GM19099 (cell line): ENCODE measurements around the gene GTF3C1.

Experiments
- POLR2A ChIP-seq: IDR thresholded peaks from 3 replicates; pipeline ENCODE4 v1.6.1; 2011; ENCODE audit warnings: low read depth; ENCODE audit not compliant: insufficient read length; ENCODE audit errors: extremely low read depth

GTF3C1 gene

GRCh38 chr16:27511657-27512448 lies 37.9 kb downstream of the GTF3C1 start:
- no peak for TF ChIP-seq POLR2A

- no peak for TF ChIP-seq POLR2A
Observed at GRCh38 chr16:27508476-27508875, 41.2 kb downstream of the GTF3C1 start.

GRCh38 chr16:27506771-27507170 lies 42.9 kb downstream of the GTF3C1 start:
- TF ChIP-seq POLR2A: no peak

GRCh38 chr16:27505297-27506236 lies 44.1 kb downstream of the GTF3C1 start:
- no peak for TF ChIP-seq POLR2A

GRCh38 chr16:27503662-27504061 lies 46.1 kb downstream of the GTF3C1 start:
- TF ChIP-seq POLR2A: no peak

- TF ChIP-seq POLR2A: no peak
Observed at GRCh38 chr16:27500801-27501200, 48.9 kb downstream of the GTF3C1 start.

DNA sequence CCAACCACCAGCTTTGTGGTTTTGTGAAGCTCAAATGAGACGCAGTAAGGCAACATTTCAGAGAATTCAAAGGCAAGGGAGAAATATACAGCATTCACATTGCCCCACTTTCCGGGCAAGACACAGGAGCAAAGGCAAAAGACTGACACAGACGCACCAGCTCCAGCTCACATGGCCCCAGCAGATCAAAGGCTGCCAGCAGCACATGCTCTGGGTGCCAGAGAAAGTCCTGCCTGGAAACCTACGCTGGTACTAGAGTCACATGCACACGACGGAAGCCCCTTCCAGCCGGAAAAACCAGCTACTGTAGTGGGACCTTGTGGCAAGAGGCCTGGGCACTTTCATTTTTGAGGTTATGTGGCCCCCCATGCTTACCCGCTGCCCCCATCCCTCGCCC lies 50.1 kb downstream of the GTF3C1 start:
- TF ChIP-seq POLR2A: no peak

- TF ChIP-seq POLR2A: no peak
Observed at GRCh38 chr16:27498916-27499658, 50.6 kb downstream of the GTF3C1 start.

GRCh38 chr16:27498031-27498825 lies 51.5 kb downstream of the GTF3C1 start:
- TF ChIP-seq POLR2A: no peak

DNA sequence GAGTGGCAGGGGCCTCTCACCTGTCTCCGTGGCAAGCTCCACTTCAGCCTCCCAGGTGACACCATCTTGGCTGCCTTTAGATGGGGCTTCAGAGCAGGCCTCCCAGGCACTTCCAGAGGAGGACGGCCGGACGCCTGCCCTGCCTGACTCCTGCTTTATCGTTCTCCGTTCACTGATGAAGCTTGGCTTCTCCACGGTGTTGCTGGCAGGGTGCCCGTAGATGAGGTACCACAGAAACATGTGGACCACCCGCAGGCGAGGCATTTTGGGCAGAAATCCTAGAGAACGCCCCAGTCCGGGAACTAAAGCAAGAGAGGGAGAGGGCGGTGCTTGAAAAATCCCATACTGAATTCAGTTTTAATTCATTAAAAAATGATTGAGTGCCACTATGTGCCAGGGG lies 54.5 kb downstream of the GTF3C1 start:
- TF ChIP-seq POLR2A: no peak

GRCh38 chr16:27492588-27492979 lies 57.1 kb downstream of the GTF3C1 start:
- no peak for TF ChIP-seq POLR2A

GRCh38 chr16:27491894-27492587 lies 57.7 kb downstream of the GTF3C1 start:
- no peak for TF ChIP-seq POLR2A

DNA sequence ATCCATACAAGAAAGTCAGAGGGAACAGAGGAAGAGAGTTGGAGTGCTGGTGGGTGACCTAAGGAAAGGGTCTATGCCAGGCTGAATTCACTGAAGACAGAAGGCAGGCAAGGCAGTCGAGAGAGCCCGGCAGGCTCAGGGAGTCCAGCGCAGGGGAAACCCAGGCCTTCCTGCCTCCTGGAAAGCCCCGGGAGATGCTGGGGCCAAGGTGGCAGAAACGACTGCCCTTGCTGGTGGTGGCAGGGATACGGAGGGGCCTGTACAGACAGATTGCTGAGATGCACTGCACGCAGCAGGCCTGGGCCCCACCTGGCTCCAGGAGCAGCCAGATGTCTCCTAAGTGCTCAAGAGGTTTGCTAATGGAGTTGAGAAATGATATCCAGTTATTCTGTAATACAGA lies 59.8 kb downstream of the GTF3C1 start:
- TF ChIP-seq POLR2A: no peak

GRCh38 chr16:27489421-27489820 lies 60.3 kb downstream of the GTF3C1 start:
- TF ChIP-seq POLR2A: no peak
